ENCODE results near the gene DAPK1. TPM values are rescaled to one million over a fixed set of nuclear protein-coding genes. Genes with fewer than 3 reads are reported as not detected.
A peak's percentile ranks its signal among the peaks of the same experiment; 100 is the strongest.

Gene DAPK1
- total RNA-seq, 4 donors from 2014 or later: 14.5 to 28.3 (median 20.7) TPM

GRCh38 chr9:87586731-87587355 lies 89.2 kb downstream of the DAPK1 start:
- Histone ChIP-seq H3K9me3 (no peaks in the 10 kb centered on the region), H3K27ac (peak overlapping the region in 1 of 4 donors; percentile 15), H3K4me3 (no peak overlapping the region), H3K4me1 (peaks cover 0 to 4% (median 2%) of the 10 kb centered on the region in 4 donors), H3K27me3 (no peaks in the 10 kb centered on the region), H3K36me3 (no peaks in the 10 kb centered on the region)
- in situ Hi-C loops (cut with MboI; ENCODE audit: low pct_ligation_motif_present in 1 of 4, low pct_unique_long_range_greater_than_20kb in 1 of 4, low sequenced_read_pairs in 3 of 4): no loop called here
- TF ChIP-seq POLR2AphosphoS5 (IDR thresholded peaks at IDR 0.05) (no peak), EP300 (IDR thresholded peaks at IDR 0.05; ENCODE audit: low read depth) (no peak), POLR2A (IDR thresholded peaks at IDR 0.05) (no peak), CTCF (IDR thresholded peaks at IDR 0.05) (no peak)
- no peak for DNase-seq
- WGBS, 2 donors (ENCODE audit: low coverage in 1 of 2): 63 to 66% methylated on average over 8 to 9 of the region's 9 CpGs
- intact Hi-C loops (cut with DNase I; ENCODE audit: low total_unique reads): no loop called here

GRCh38 chr9:87587356-87587745 lies 89.7 kb downstream of the DAPK1 start:
- H3K9me3 ChIP-seq: no peaks in the 10 kb centered on the region
- WGBS, 2 donors (ENCODE audit: low coverage in 1 of 2): 85 to 91% methylated on average over 5 to 6 of the region's 6 CpGs
- intact Hi-C loops (cut with DNase I; ENCODE audit: low total_unique reads): no loop called here
- H3K4me1 ChIP-seq: peaks cover 0 to 3% (median under 1%) of the 10 kb centered on the region in 4 donors
- no peak for TF ChIP-seq EP300 (IDR thresholded peaks at IDR 0.05; ENCODE audit: low read depth)
- TF ChIP-seq POLR2A (IDR thresholded peaks at IDR 0.05): no peak
- TF ChIP-seq POLR2AphosphoS5 (IDR thresholded peaks at IDR 0.05): no peak
- no peak for TF ChIP-seq CTCF (IDR thresholded peaks at IDR 0.05)
- H3K4me3 ChIP-seq: no peak overlapping the region
- no peaks in the 10 kb centered on the region for H3K27me3 ChIP-seq
- no peak for DNase-seq
- no peaks in the 10 kb centered on the region for H3K36me3 ChIP-seq
- in situ Hi-C loops (cut with MboI; ENCODE audit: low pct_ligation_motif_present in 1 of 4, low pct_unique_long_range_greater_than_20kb in 1 of 4, low sequenced_read_pairs in 3 of 4): no loop called here
- H3K27ac ChIP-seq: peak overlapping the region in 1 of 4 donors; percentile 15

GRCh38 chr9:87587864-87588263 lies 90.2 kb downstream of the DAPK1 start:
- intact Hi-C loops (cut with DNase I; ENCODE audit: low total_unique reads): no loop called here
- no peak for DNase-seq
- Histone ChIP-seq H3K27ac (no peak overlapping the region), H3K4me3 (no peak overlapping the region), H3K9me3 (no peaks in the 10 kb centered on the region), H3K36me3 (no peaks in the 10 kb centered on the region), H3K27me3 (no peaks in the 10 kb centered on the region), H3K4me1 (peaks cover 0 to 8% (median 5%) of the 10 kb centered on the region in 4 donors)
- in situ Hi-C loops (cut with MboI; ENCODE audit: low pct_ligation_motif_present in 1 of 4, low pct_unique_long_range_greater_than_20kb in 1 of 4, low sequenced_read_pairs in 3 of 4): no loop called here
- TF ChIP-seq EP300 (IDR thresholded peaks at IDR 0.05; ENCODE audit: low read depth) (no peak), CTCF (IDR thresholded peaks at IDR 0.05) (no peak), POLR2A (IDR thresholded peaks at IDR 0.05) (no peak), POLR2AphosphoS5 (IDR thresholded peaks at IDR 0.05) (no peak)
- 85 to 94% methylated on average over 2 of the region's 2 CpGs for WGBS, 2 donors (ENCODE audit: low coverage in 1 of 2)

- in situ Hi-C loops (cut with MboI; ENCODE audit: low pct_ligation_motif_present in 1 of 4, low pct_unique_long_range_greater_than_20kb in 1 of 4, low sequenced_read_pairs in 3 of 4) (no loop called here), intact Hi-C loops (cut with DNase I; ENCODE audit: low total_unique reads) (no loop called here)
- Histone ChIP-seq H3K4me1 (peaks cover 2 to 13% (median 10%) of the 10 kb centered on the region in 4 donors), H3K4me3 (no peak overlapping the region), H3K27me3 (no peaks in the 10 kb centered on the region), H3K9me3 (no peaks in the 10 kb centered on the region), H3K27ac (no peak overlapping the region), H3K36me3 (no peaks in the 10 kb centered on the region)
- TF ChIP-seq EP300 (IDR thresholded peaks at IDR 0.05; ENCODE audit: low read depth) (no peak), POLR2AphosphoS5 (IDR thresholded peaks at IDR 0.05) (no peak), POLR2A (IDR thresholded peaks at IDR 0.05) (no peak), CTCF (IDR thresholded peaks at IDR 0.05) (no peak)
- no peak for DNase-seq
Observed at GRCh38 chr9:87588339-87588738, 90.7 kb downstream of the DAPK1 start.

Measured in transverse colon (tissue), 4 donors.